Measurements from ENCODE around the gene CARS2. TPM values are rescaled to one million over a fixed set of nuclear protein-coding genes. Genes with fewer than 3 reads are reported as not detected.

The CARS2 gene
- total RNA-seq, 1 donor from 2014 or later, result 73.6 TPM

GRCh38 chr13:110627761-110628476 lies 78.0 kb downstream of the CARS2 start:
- DNase-seq (ENCODE audit: low read depth), result no peak
- no peak overlapping the region for H3K4me3 ChIP-seq (ENCODE audit: low read depth, low read length)
- TF ChIP-seq CTCF (IDR thresholded peaks at IDR 0.05; ENCODE audit: insufficient read depth, low read length, poor library complexity, severe bottlenecking), result no peak
- no peaks in the 10 kb centered on the region for H3K27me3 ChIP-seq (ENCODE audit: control insufficient read depth, insufficient read depth, low read length)
- peaks cover 2% of the 10 kb centered on the region for H3K36me3 ChIP-seq (ENCODE audit: control insufficient read depth, insufficient read depth, low read length)

DNA sequence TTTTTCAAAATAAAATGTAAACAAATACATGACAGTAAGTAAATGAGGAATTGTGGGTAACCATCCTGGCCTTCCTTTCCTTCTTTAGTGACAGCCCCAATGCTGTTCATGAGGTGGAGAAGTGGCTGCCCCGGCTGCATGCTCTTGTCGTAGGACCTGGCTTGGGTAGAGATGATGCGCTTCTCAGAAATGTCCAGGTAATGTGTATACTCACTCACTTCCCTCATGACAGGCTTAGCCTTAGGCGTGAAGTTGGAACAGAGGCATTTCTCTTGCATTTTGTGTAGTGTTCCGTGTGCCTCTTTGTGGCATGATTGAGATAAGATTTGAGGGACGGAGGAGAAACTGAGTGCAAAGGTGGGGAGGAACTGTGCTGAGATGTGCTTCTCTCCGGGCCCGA lies 78.6 kb downstream of the CARS2 start:
- H3K4me3 ChIP-seq (ENCODE audit: low read depth, low read length), result no peak overlapping the region
- DNase-seq (ENCODE audit: low read depth), result no peak
- no peak for TF ChIP-seq CTCF (IDR thresholded peaks at IDR 0.05; ENCODE audit: insufficient read depth, low read length, poor library complexity, severe bottlenecking)
- peaks cover 2% of the 10 kb centered on the region for H3K36me3 ChIP-seq (ENCODE audit: control insufficient read depth, insufficient read depth, low read length)
- H3K27me3 ChIP-seq (ENCODE audit: control insufficient read depth, insufficient read depth, low read length), result no peaks in the 10 kb centered on the region

- H3K27me3 ChIP-seq (ENCODE audit: control insufficient read depth, insufficient read depth, low read length), result no peaks in the 10 kb centered on the region
- TF ChIP-seq CTCF (IDR thresholded peaks at IDR 0.05; ENCODE audit: insufficient read depth, low read length, poor library complexity, severe bottlenecking), result no peak
- no peak for DNase-seq (ENCODE audit: low read depth)
- peaks cover 2% of the 10 kb centered on the region for H3K36me3 ChIP-seq (ENCODE audit: control insufficient read depth, insufficient read depth, low read length)
- no peak overlapping the region for H3K4me3 ChIP-seq (ENCODE audit: low read depth, low read length)
Observed at GRCh38 chr13:110626521-110626920, 79.4 kb downstream of the CARS2 start.

DNA sequence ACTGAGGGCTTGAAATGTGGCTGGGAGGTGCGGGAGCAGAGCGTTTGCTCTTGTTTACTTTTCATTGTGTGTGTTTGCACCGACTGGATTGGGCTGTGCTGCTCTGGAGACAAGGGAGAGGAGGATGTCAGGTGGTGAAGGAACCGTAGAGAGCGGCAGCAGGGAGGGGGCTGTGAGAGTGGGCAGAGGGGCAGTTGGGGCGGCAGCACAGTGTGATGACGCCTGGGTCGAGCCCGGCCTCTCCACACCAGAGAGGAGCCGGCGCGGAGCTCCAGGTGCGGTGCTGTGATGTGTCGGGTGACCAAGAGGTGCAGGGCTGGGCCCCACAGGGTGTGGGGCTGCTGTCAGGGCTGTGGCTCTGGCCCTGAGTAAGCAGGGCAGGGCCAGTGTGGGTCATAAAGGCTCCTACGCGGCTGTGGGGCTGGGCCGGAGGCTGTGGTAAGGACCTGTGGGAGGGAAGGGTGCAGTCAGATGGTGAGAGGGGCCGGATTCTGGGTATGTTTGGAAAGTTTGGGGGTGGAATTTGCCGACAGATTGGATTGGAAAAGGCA lies 80.1 kb downstream of the CARS2 start:
- DNase-seq (ENCODE audit: low read depth), result no peak
- H3K36me3 ChIP-seq (ENCODE audit: control insufficient read depth, insufficient read depth, low read length), result peaks cover 2% of the 10 kb centered on the region
- TF ChIP-seq CTCF (IDR thresholded peaks at IDR 0.05; ENCODE audit: insufficient read depth, low read length, poor library complexity, severe bottlenecking), result no peak

GRCh38 chr13:110624766-110625756 lies 80.9 kb downstream of the CARS2 start:
- no peak for TF ChIP-seq CTCF (IDR thresholded peaks at IDR 0.05; ENCODE audit: insufficient read depth, low read length, poor library complexity, severe bottlenecking)
- H3K36me3 ChIP-seq (ENCODE audit: control insufficient read depth, insufficient read depth, low read length), result peaks cover 2% of the 10 kb centered on the region
- no peaks in the 10 kb centered on the region for H3K27me3 ChIP-seq (ENCODE audit: control insufficient read depth, insufficient read depth, low read length)
- no peak for DNase-seq (ENCODE audit: low read depth)
- H3K4me3 ChIP-seq (ENCODE audit: low read depth, low read length), result no peak overlapping the region

More for the DNA sequence above, 80.1 kb downstream of the CARS2 start:
- Histone ChIP-seq H3K4me3 (ENCODE audit: low read depth, low read length) (no peak overlapping the region), H3K27me3 (ENCODE audit: control insufficient read depth, insufficient read depth, low read length) (no peaks in the 10 kb centered on the region)

Data from kidney epithelial cell (primary cell).